WERI-Rb-1 (cell line): Measurements from ENCODE around the gene LEF1.
A peak's percentile ranks its signal among the peaks of the same experiment; 100 is the strongest.

Experiments used
- DNase-seq: peaks from one replicate; pipeline ENCODE4 v3.0.0-alpha.2; 2020
- H3K27ac ChIP-seq: fragments of 250-450 bp; sonication (Bioruptor Pico); 2 replicates; pipeline ENCODE4 v1.5.1; 2020; ENCODE audit warnings: mild to moderate bottlenecking, moderate library complexity
- H3K27me3 ChIP-seq: fragments of 250-450 bp; sonication (Bioruptor Pico); 2 replicates; pipeline ENCODE4 v1.5.1; 2021; ENCODE audit warnings: mild to moderate bottlenecking, low read depth, moderate library complexity; ENCODE audit not compliant: insufficient read depth, severe bottlenecking
- H3K36me3 ChIP-seq: fragments of 250-450 bp; sonication (Bioruptor Pico); 2 replicates; pipeline ENCODE4 v1.5.1; 2020; ENCODE audit warnings: mild to moderate bottlenecking, moderate library complexity
- H3K4me3 ChIP-seq: 2 replicates; pipeline ENCODE4 v1.5.1; 2011; ENCODE audit warnings: low read depth, mild to moderate bottlenecking, control low read depth, low read length
- H3K9me3 ChIP-seq: fragments of 250-450 bp; sonication (Bioruptor Pico); 2 replicates; pipeline ENCODE4 v1.5.1; 2021; ENCODE audit warnings: mild to moderate bottlenecking, moderate library complexity; ENCODE audit not compliant: severe bottlenecking
- TF ChIP-seq, protein P1 (sequence below): IDR thresholded peaks from 2 replicates; pipeline ENCODE4 v1.5.1; 2011; ENCODE audit warnings: low read depth, mild to moderate bottlenecking, control low read depth, inconsistent platforms, low read length

The LEF1 gene

DNA sequence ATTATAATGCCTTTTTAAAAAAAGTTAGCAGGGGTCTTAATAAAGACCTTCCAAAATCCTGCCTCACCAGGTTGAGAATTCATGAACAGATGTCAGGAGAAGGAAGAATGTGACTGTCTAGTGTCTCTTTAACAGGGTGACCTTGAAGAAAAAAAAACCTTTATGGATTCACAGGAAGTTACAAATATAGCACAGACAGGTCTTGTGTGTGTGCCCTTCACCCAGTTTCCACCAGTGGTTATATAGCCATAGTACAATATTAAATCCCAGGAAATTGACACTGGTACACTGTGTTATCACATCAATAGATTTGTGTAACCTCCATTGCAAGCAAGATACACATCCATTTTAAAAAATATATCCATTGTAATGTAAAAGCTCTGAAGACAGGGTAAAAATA lies 135.4 kb downstream of the LEF1 start:
- H3K27ac ChIP-seq = no peak overlapping the region
- TF ChIP-seq, protein P1, sequence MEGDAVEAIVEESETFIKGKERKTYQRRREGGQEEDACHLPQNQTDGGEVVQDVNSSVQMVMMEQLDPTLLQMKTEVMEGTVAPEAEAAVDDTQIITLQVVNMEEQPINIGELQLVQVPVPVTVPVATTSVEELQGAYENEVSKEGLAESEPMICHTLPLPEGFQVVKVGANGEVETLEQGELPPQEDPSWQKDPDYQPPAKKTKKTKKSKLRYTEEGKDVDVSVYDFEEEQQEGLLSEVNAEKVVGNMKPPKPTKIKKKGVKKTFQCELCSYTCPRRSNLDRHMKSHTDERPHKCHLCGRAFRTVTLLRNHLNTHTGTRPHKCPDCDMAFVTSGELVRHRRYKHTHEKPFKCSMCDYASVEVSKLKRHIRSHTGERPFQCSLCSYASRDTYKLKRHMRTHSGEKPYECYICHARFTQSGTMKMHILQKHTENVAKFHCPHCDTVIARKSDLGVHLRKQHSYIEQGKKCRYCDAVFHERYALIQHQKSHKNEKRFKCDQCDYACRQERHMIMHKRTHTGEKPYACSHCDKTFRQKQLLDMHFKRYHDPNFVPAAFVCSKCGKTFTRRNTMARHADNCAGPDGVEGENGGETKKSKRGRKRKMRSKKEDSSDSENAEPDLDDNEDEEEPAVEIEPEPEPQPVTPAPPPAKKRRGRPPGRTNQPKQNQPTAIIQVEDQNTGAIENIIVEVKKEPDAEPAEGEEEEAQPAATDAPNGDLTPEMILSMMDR = no peak
- H3K27me3 ChIP-seq = no peaks in the 10 kb centered on the region
- DNase-seq = no peak
- no peaks in the 10 kb centered on the region for H3K9me3 ChIP-seq
- peaks cover 66% of the 10 kb centered on the region for H3K36me3 ChIP-seq
- no peak overlapping the region for H3K4me3 ChIP-seq

DNA sequence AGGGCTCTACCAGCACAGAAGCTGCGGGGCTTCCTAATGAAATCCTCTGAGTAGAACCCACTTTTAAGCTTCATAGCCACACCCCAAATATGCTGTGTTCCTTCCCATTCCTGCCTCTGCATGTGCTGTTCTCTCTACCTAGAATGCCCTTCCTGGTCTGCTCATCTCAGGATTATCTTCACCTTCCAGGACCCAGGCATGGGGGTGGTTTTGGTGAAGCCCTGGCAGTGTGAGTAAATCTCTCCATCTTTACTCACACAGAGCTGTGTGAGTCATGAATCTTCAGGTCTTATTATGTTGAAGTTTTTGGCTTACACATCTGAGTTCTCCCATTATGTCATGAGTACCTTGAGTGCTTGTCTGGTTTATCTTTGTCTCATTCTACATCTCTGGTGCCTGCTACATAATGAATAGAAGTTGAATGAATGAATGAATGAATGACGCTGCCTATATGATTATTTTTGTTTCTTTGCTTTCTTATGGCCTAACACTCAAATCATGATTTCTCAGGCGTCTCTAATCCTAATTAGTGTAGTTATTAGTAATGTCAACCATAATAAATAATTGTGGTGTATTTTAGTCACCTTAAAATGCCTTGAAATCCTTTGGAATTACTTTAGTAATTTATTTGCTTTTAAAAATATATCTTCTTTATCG lies 137.2 kb downstream of the LEF1 start:
- TF ChIP-seq, protein P1 = no peak
- no peaks in the 10 kb centered on the region for H3K9me3 ChIP-seq
- no peak overlapping the region for H3K4me3 ChIP-seq
- no peak for DNase-seq
- peaks cover 79% of the 10 kb centered on the region for H3K36me3 ChIP-seq
- no peaks in the 10 kb centered on the region for H3K27me3 ChIP-seq
- no peak overlapping the region for H3K27ac ChIP-seq

DNA sequence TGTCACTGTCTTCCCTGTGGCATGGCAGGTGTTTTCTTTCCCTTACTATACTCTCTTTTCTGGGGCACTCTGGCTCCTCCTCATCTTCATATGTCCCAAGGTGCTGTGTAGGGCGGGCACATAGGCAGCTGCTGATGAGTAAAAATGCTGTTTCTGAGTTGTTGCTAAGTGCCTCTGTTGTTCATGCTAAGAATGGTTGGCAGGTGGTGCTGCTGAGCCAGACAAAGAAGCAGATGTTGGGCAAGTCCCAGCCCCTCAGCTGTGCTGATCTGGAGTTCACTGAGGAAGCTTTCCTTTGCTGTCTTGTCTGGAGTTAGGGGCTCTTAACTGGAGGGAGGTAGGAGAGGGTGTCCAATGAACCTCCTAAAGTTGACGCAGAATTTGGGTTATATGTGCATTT lies 138.4 kb downstream of the LEF1 start:
- peak; percentile 60 for DNase-seq
- H3K4me3 ChIP-seq = no peak overlapping the region
- H3K27me3 ChIP-seq = no peaks in the 10 kb centered on the region
- no peaks in the 10 kb centered on the region for H3K9me3 ChIP-seq
- H3K36me3 ChIP-seq = peaks cover 79% of the 10 kb centered on the region
- TF ChIP-seq, protein P1 = peak; percentile 79
- no peak overlapping the region for H3K27ac ChIP-seq

DNA sequence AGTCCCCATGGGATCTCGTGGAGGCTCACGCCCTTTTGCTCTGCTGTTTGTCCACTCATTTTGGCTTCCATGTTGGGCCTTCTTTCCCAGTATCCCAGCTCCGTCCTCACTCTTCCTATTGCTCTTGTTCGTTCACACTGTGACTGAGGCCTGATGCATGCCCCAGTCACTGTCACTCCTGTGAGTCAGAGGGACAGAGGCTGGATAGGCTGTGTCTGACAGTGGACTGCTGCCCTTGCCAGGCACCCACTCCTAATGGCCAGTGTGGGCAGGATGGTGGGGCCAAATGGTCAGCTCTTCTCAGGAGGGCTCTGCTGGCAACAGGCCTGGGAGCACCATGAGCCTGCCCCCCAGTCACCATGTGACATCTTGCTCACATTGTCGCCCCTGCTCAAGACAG lies 139.0 kb downstream of the LEF1 start:
- no peaks in the 10 kb centered on the region for H3K27me3 ChIP-seq
- DNase-seq = no peak
- TF ChIP-seq, protein P1 = no peak
- peaks cover 79% of the 10 kb centered on the region for H3K36me3 ChIP-seq
- no peak overlapping the region for H3K27ac ChIP-seq
- H3K9me3 ChIP-seq = no peaks in the 10 kb centered on the region
- no peak overlapping the region for H3K4me3 ChIP-seq

DNA sequence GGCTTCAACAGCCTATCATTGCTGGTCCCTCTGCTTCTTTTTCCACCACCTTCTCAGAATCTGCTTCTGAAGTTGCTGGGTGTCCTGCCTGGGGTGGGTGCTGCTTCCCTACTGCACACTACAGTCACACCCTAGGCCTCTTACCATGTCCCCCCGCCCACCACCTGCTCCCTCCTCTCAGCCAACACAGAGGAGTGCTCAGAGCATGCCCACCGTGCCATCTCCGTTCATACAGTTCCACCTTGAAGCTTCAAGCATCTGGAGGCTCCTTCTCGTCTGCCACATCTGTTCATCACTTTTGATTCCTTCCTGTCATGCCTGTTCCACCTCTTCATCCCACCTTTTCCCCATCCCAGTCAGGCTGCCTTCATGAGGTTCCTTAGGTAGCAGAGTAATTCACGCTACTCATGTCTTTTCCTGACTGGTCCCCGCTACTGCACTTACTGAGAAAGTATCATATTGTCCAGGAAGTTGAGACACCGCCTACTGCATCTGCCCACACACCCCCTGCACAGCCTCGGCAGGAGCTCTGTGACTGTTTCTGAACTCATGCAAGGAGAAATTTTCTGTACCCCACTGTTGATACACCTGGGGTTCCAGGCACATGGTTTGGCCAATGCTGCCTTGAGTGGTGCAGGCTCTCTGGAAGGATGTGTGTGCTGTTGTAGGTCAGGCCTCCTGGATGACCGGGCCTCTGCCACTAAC lies 139.6 kb downstream of the LEF1 start:
- no peak overlapping the region for H3K4me3 ChIP-seq
- TF ChIP-seq, protein P1 = no peak
- no peaks in the 10 kb centered on the region for H3K27me3 ChIP-seq
- no peak for DNase-seq
- H3K9me3 ChIP-seq = no peaks in the 10 kb centered on the region
- no peak overlapping the region for H3K27ac ChIP-seq
- peaks cover 79% of the 10 kb centered on the region for H3K36me3 ChIP-seq

DNA sequence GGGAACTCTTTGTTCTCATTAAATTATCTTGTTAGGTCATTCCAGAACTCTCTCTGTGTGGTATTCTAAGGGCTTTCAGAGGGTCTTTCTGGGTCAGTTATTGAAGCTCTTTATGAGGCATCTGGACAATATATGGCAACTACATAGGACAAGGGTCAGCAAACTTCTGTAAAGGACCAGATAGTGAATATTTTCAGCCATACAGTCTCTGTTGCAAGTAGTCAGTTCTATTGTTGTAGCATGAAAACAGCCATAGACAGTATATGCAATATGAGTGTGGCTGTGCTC lies 143.9 kb downstream of the LEF1 start:
- no peak overlapping the region for H3K27ac ChIP-seq
- TF ChIP-seq, protein P1 = no peak
- H3K4me3 ChIP-seq = no peak overlapping the region
- DNase-seq = no peak
- no peaks in the 10 kb centered on the region for H3K27me3 ChIP-seq
- peaks cover 96% of the 10 kb centered on the region for H3K36me3 ChIP-seq
- H3K9me3 ChIP-seq = no peaks in the 10 kb centered on the region
